Adipocyte (in vitro differentiated cells): ENCODE measurements around the gene C9orf43.
"Not testable (repeated sequence)": the region's sequence is repeated elsewhere in the genome, so short reads cannot be mapped to it uniquely, and the experiment has no call there.

Experiments used
- DNase-seq: peaks from one replicate; pipeline ENCODE4 v3.0.0-alpha.2; 2015; ENCODE audit warnings: low read depth
- H3K27me3 ChIP-seq: replicated peaks from 2 replicates; pipeline ENCODE4 v1.7.0; 2013; ENCODE audit warnings: mild to moderate bottlenecking, low read length, moderate library complexity; ENCODE audit not compliant: control insufficient read depth, insufficient read depth
- H3K36me3 ChIP-seq: 2 replicates; pipeline ENCODE4 v1.7.0; 2013; ENCODE audit warnings: low read length, mild to moderate bottlenecking, moderate library complexity; ENCODE audit not compliant: control insufficient read depth, insufficient read depth, severe bottlenecking
- H3K4me1 ChIP-seq: 2 replicates; pipeline ENCODE4 v1.7.0; 2013; ENCODE audit warnings: mild to moderate bottlenecking, low read length, moderate library complexity; ENCODE audit not compliant: control insufficient read depth, insufficient read depth
- H3K4me3 ChIP-seq: 2 replicates; pipeline ENCODE4 v1.7.0; 2013; ENCODE audit warnings: mild to moderate bottlenecking, low read length, moderate library complexity
- H3K9ac ChIP-seq: 2 replicates; pipeline ENCODE4 v1.7.0; 2013; ENCODE audit warnings: mild to moderate bottlenecking, low read length, moderate library complexity
- H3K9me3 ChIP-seq: 2 replicates; pipeline ENCODE4 v1.7.0; 2013; ENCODE audit warnings: mild to moderate bottlenecking, low read length, moderate library complexity; ENCODE audit not compliant: control insufficient read depth

C9orf43 gene, protein sequence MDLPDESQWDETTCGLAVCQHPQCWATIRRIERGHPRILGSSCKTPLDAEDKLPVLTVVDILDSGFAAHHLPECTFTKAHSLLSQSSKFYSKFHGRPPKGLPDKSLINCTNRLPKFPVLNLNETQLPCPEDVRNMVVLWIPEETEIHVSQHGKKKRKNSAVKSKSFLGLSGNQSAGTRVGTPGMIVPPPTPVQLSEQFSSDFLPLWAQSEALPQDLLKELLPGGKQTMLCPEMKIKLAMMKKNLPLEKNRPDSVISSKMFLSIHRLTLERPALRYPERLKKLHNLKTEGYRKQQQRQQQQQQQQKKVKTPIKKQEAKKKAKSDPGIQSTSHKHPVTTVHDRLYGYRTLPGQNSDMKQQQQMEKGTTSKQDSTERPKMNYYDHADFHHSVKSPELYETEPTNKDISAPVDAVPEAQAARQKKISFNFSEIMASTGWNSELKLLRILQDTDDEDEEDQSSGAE

DNA sequence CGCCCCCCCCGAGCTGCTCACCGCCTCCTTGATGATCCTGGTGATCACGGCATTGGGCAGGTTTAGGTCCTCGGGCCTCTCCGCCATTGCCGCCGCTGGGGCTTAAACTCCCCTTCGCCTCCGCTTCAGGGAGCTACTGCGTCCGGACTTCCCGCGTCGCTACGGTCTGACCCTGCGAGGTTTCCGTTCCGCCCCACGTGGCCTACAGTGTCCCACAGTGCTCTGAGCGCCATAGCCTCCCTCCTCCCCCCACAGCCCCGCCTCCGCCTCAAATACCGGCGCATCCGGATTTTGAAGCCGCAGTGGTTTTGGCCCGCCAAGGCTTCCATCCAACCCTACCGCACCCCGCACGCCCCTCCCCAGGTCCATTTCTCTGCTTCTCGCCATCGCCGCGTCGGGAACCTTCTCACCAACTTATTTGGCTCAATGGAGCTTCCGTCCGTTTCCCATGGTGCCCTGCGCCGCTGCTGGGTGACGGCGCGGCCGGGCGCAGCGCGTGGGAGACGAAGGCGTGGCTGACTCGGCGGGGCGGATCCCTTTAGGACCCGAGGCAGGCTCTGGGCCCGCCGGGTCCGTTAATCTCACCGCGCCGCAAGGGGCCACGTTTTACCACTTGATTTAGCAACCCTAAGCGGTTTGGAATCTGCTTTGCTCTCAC is at the start of gene C9orf43, which contains the start of gene POLE3:
Gene C9orf43, plus strand, starts transcription at position 541 of the 658 bp plus-strand sequence. CDS start 2,747 bp downstream, outside the sequence.
Gene POLE3, minus strand, starts transcription at position 469 of the 658 bp plus-strand sequence. Its CDS starts 382 bp downstream, at position 87.
- DNase-seq = peak; percentile 99
- H3K9ac ChIP-seq = peak within 1 kb of the TSS; percentile 97
- H3K4me1 ChIP-seq = peaks cover 6% of the 10 kb centered on the region
- H3K9me3 ChIP-seq = no peaks in the 10 kb centered on the region
- no peaks in the 10 kb centered on the region for H3K27me3 ChIP-seq
- H3K36me3 ChIP-seq = peaks cover 15% of the 10 kb centered on the region
- peak within 1 kb of the TSS; percentile 93 for H3K4me3 ChIP-seq

DNA sequence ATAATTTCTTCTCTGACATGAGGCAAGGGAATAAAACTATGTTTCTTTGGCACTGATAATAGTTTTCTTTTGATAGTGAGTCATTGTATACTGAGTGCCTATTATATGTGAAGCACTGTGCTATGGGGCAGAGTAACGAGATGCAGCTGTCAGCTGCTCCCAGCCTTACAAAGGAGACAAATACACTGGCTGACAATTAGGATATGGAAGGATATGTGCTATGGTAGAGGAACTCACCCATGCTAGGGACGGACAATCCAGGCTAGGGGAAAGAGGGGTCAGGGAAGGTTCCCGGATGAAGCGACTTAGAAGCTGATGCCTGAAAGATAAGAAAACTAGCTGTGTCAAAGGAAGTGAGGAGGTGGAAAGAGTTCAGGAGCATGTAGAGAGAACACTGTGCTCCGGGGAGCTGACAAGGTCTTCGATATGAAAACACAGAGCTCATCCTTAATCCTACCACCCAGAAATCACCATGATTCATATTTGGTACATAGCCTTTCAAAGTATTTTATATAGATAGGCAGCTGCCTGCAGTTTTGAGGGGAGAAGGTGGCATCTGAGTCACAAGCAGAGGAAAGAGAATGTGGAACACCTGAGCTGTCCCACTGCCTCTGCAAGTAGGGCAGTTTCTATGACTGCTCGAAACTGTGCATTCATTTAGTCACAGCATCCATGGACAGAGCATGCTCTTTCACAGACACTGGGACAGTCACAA is 49.1 kb upstream of the C9orf43 start:
- Histone ChIP-seq H3K36me3 (no peaks in the 10 kb centered on the region), H3K9ac (no peak overlapping the region)

DNA sequence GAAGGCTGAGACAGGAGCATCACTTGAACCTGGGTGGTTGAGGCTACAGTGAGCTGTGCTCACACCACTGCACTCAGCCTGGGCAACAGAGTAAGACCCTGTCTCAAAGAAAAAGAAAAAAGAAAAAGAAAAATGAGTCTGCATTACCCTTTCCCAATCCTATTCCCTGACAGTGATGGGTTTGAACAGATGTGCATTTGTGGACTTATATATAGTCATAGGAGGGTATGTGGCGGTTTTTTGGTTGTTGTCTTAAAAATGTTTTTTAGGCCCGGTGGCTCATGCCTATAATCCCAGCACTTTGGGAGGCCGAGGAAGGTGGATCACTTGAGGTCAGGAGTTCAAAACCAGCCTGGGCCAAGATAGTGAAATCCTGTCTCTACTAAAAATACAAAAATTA is 47.2 kb upstream of the C9orf43 start:
- no peak overlapping the region for H3K9ac ChIP-seq
- peaks cover 21% of the 10 kb centered on the region for H3K4me1 ChIP-seq
- no peaks in the 10 kb centered on the region for H3K9me3 ChIP-seq
- no peaks in the 10 kb centered on the region for H3K36me3 ChIP-seq
- no peak overlapping the region for H3K4me3 ChIP-seq
- peaks cover 9% of the 10 kb centered on the region for H3K27me3 ChIP-seq
- no peak for DNase-seq

More for the DNA sequence above, 49.1 kb upstream of the C9orf43 start:
- Histone ChIP-seq H3K9me3 (no peaks in the 10 kb centered on the region), H3K27me3 (peaks cover 16% of the 10 kb centered on the region), H3K4me1 (peaks cover 21% of the 10 kb centered on the region), H3K4me3 (no peak overlapping the region)
- DNase-seq = peak; percentile 55

DNA sequence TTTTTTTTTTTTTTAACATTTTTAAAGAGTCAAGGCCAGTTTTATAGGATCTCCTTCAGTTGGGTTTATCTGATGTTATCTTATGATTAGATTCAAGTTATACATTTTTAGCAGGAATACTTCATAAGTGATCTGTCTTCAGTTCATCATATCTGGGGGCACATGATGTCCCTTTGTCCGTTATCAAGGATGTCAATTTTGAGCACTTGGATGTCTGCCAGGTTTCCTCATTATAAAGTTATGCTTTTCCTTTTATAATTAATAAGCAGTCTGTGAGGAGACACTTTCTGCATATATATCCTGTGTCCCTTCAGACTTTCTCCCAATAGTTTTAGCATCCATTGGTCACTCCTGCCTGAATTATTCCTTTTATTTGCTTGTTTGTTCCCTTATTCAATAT is 45.6 kb upstream of the C9orf43 start:
- H3K9me3 ChIP-seq = no peaks in the 10 kb centered on the region
- no peak for DNase-seq
- H3K36me3 ChIP-seq = no peaks in the 10 kb centered on the region
- no peak overlapping the region for H3K9ac ChIP-seq
- no peak overlapping the region for H3K4me3 ChIP-seq
- peaks cover 21% of the 10 kb centered on the region for H3K4me1 ChIP-seq
- no peaks in the 10 kb centered on the region for H3K27me3 ChIP-seq

DNA sequence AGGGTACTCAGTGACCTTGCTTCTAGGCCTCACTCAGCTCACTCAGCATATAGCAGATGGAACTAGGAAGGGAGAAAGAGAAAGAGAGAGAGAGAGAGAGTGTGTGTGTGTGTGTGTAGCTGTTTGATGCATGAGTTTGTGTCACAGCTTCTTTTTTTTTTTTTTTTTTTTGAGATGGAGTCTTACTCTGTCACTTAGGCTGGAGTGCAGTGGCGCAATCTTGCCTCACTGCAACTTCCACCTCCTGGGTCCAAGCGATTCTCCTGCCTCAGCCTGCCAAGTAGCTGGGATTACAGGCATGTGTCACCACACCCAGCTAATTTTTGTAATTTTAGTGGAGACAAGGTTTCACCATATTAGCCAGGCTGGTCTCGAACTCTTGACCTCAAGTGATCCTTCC is 44.9 kb upstream of the C9orf43 start:
- H3K36me3 ChIP-seq, H3K9me3 ChIP-seq, H3K27me3 ChIP-seq, DNase-seq, H3K4me3 ChIP-seq, H3K9ac ChIP-seq: not testable (repeated sequence)
- peaks cover 21% of the 10 kb centered on the region for H3K4me1 ChIP-seq

DNA sequence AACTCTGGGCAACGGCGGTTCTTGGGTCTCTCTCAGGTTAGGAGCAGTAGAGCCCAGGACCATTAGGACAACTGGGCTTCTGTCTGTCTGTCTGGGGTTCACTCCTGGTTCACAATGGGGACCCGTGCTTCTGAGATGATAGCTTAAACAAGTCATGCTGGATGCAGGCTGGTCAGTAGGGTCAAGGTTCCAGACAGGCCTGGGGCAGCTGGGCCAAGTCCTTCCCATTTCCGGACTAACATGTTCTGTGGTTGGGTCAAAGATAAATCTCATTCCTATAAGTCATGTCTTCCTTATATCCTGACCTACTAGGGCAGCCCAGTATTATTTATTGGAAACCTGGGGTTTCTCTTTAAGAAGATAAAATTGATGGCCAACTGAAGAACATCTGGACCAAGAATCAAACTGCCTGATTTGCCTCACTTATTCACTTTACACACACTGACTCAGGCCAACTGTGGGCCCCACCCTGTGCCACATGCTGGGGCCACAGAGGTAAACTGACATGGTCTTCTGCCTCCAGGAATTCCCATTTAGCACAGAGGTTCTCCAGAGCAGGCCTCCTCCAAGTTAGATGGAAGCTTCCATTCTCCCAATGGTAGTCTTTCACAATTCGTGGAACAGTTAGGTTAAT is 42.1 kb upstream of the C9orf43 start:
- Histone ChIP-seq H3K36me3 (peaks cover 4% of the 10 kb centered on the region), H3K4me3 (no peak overlapping the region), H3K4me1 (peaks cover 12% of the 10 kb centered on the region), H3K27me3 (no peaks in the 10 kb centered on the region), H3K9ac (no peak overlapping the region), H3K9me3 (no peaks in the 10 kb centered on the region)
- DNase-seq = no peak

DNA sequence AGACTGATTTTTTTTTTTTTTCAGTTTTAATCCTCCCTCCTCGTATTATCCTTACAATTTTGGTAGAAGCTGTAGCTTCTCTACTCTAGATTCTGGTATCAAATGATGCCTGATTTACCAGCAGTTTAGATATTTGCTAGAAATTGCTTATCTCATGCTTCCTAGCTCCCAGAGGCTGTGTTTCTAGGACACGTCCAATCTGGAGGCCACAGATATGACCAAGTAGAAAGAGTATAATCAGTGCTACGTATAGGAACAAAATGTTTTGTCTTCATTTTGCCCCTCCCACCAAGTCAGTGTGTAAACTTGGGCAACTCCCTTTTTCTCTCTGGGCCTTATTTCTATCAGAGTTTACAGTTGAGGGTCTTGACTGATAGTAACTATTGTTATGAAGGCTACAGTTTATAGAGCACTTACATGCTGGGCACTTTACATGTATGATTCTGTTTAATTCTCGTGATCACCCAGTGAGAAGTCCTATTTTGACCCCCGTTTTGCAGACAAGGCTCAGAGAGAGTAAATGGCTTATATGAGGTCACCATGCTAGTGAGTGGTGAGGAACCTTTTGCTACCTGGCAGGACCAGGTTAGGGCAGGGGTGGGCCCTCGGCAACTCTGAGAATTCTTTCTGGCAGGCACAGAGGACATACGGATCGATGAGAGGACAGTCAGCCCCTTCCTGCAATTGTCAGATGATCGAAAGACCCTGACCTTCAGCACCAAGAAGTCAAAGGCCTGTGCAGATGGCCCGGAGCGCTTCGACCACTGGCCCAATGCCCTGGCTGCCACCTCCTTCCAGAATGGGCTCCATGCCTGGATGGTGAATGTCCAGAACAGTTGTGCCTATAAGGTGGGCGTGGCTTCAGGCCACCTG is 41.3 kb upstream of the C9orf43 start:
- Histone ChIP-seq H3K4me1 (peaks cover 12% of the 10 kb centered on the region), H3K36me3 (peaks cover 12% of the 10 kb centered on the region), H3K27me3 (no peaks in the 10 kb centered on the region), H3K9me3 (no peaks in the 10 kb centered on the region), H3K9ac (no peak overlapping the region), H3K4me3 (no peak overlapping the region)
- no peak for DNase-seq

DNA sequence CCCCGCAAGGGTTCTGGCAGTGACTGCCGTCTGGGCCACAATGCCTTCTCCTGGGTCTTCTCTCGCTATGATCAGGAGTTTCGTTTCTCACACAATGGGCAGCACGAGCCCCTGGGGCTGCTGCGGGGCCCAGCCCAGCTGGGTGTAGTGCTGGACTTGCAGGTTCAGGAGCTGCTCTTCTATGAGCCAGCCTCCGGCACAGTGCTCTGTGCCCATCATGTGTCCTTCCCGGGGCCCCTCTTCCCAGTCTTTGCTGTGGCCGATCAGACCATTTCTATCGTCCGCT is 40.7 kb upstream of the C9orf43 start:
- no peaks in the 10 kb centered on the region for H3K27me3 ChIP-seq
- peaks cover 13% of the 10 kb centered on the region for H3K36me3 ChIP-seq
- peaks cover 12% of the 10 kb centered on the region for H3K4me1 ChIP-seq
- H3K4me3 ChIP-seq = no peak overlapping the region
- no peak for DNase-seq
- no peak overlapping the region for H3K9ac ChIP-seq
- H3K9me3 ChIP-seq = no peaks in the 10 kb centered on the region

DNA sequence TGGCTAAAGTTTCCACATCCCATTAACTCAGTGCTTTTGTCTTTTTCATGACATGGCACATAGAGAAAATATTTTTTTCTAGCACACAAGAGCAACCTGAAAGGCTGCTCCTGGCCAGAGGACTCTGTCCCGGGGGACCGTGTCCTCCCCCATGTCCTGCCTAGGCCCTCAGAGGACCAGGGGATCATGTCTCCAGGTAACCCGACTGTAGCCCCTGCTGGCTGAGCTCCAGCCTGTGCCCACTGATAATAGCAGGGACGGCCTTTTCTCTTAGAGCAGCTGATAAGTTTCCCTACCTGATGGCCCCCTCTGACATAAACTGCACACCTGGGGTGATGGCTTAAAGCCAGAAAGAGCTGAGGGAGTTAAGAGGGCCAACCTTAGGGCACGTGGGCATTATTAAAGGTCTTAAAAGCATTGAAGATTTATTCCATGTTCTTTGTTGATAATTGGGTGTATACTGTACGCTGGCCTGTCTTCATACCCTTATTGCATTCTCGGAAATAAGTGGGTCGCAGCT is 39.7 kb upstream of the C9orf43 start:
- Histone ChIP-seq H3K36me3 (peaks cover 13% of the 10 kb centered on the region), H3K4me3 (no peak overlapping the region), H3K9me3 (no peaks in the 10 kb centered on the region), H3K4me1 (peaks cover 11% of the 10 kb centered on the region), H3K9ac (no peak overlapping the region), H3K27me3 (no peaks in the 10 kb centered on the region)
- no peak for DNase-seq

DNA sequence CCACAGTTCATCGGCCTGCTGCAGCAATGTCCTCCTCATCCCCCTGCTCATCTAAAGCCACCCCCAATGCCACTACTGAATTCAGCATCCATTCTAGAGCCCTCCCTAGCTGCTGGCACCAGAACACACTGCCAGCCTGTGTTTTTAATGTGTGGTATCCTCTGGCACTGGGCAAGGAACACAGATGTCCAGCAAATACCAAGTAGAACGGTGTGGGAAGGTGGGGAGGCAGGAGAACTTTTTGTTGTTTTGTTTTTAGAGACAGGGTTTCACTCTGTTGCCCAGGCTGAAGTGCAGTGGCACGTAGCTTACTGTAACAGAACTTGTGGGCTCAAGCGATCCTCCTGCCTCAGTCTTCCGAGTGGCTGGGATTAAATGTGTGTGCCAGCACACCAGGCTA is 38.5 kb upstream of the C9orf43 start:
- Histone ChIP-seq H3K4me3 (no peak overlapping the region), H3K4me1 (peaks cover 5% of the 10 kb centered on the region), H3K27me3 (no peaks in the 10 kb centered on the region), H3K36me3 (peaks cover 13% of the 10 kb centered on the region), H3K9ac (no peak overlapping the region), H3K9me3 (no peaks in the 10 kb centered on the region)
- DNase-seq = no peak
